Activated T-cell treated with anti-CD3 and anti-CD28 coated beads for 4 hours (primary cell): Measurements from ENCODE around the gene HPSE2.
"Not testable (repeated sequence)": the region's sequence is repeated elsewhere in the genome, so short reads cannot be mapped to it uniquely, and the experiment has no call there.

Experiments
- DNase-seq: peaks from one replicate; pipeline ENCODE4 v3.0.0-alpha.2; 2020

The HPSE2 gene

DNA sequence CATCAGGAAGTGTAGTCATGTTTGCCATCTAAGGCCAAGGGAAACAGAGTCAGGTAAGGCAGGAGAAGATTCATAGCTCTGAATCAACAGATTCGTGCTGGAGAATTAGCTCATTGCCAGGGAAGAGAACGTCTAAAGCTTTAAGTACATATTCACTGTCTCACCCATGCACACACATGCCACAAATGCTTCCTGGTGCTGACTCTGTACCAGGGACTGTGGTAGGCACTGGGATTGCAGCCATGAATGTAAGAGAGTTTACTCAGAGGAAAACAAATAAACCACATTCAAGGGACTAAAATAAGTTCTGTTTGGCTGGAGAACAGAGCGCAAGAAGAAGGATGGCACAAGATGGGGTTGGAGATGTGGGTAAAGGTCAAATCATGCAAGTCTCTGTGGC, 699.1 kb downstream of the HPSE2 start:
- no peak for DNase-seq

GRCh38 chr10:98533746-98534445, 701.8 kb downstream of the HPSE2 start:
- DNase-seq = no peak

DNA sequence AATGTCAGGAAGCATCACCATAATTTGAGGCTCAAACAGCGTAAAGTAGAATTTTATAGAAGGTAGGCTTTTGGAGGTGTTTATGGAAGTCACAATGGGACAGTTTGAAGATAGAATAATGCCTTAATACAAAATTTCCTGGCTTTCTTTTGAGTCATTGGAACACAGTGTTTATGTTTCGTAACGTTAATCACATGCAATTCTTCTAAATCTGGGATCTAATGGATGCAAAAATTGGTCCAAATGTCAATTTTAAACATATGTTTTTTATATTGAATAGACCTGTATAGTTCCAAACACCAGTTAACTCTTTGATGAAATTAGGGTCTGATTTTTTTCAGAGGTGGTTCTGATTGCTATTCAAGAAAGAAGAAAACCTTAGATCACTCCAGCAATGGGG, 702.4 kb downstream of the HPSE2 start:
- no peak for DNase-seq

GRCh38 chr10:98528805-98529183, 706.9 kb downstream of the HPSE2 start:
- DNase-seq = no peak

- DNase-seq = no peak
These were observed 707.4 kb downstream of the HPSE2 start for GRCh38 chr10:98528166-98528804.

DNA sequence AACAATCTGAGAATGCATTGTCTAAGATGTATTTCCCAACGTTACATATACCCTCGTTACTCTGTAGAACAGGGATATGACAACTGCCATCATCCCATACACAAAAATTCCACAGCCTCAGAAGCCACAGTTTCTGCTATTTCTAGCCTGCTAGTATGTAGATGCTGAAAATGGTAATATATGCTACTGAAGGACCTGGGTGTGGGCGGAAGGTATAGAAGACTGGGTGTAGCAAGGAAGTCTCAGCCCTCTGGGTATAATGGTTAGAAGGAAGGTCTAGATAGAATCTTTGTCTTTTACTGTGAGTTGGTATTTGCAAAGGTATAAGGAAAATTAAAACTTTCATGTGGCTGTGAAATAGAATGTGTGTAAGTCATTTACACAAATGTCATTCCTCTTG, 709.7 kb downstream of the HPSE2 start:
- DNase-seq = no peak

DNA sequence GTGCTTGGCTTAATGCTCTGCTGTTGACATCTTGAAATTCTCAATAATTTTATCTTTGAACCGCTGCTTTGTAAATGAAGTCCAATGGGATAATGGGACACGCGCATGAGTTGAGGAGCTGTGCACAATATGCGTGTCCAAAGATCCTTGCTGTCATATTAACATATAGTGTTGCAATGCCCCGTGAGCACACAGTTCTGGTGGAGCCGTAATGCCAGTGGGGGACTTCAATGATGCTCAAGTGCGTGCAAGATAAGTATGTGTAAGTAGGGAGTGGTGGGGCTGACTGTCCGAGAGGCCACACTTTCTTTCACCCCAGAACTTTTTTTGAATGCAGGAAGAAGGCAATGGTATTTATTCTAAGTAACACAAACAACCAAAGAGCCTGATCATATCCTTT, 711.5 kb downstream of the HPSE2 start:
- DNase-seq = no peak

DNA sequence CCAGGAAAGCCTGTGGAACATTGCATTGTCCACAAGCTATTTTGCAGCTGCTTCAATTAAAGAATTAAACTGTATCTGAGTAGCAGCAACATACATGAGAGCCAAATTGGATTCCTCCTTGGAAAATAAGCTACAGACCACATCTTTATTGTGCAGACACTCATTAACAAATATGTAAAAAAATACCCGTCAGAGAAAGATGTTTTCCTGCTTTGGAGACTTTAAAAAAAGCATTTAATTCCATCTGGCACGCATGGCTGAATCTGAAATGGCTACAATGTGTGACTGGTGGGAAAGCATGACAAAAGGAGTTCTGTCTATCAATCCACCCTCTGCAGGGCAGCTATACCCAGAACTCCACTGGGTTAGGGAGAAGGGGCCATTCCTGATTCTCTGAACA, 715.8 kb downstream of the HPSE2 start:
- no peak for DNase-seq

DNA sequence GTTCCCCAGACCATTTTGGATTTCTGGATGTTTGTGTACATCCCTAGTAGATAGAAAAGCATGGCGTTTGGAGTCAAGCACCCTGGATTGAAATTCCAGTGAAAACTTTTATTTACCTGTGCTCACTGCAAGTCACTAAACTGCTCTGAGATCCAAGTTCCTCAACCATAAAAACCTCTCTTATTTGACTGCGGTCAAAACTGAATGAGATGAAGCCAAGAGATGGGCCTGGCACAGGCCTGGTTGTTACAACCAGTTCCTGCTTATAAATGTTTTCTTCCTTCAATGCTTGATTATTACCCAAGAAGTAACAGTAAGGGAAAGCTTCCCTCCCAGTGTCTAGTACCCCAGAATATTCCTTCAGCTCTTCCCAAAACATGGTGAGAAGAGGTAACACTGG, 718.0 kb downstream of the HPSE2 start:
- DNase-seq = no peak

DNA sequence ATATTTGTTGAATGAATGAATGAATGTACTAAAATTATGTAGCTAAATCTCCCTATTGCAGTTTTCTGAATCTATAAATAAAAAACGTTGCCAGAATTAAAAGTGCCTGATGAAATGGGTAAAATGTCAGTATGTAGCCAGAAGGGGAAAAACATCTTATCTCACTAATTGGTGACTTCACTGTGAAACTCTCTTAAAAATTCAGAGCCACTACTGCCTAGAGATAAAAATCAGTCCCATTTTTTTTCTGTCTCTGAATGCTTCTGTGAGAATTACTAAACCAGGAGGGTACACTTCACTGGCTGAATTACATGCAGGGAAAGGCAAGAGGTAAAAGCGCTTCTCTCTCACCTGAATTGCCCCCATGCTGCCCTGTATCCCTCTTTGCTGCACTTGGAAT, 719.3 kb downstream of the HPSE2 start:
- no peak for DNase-seq

DNA sequence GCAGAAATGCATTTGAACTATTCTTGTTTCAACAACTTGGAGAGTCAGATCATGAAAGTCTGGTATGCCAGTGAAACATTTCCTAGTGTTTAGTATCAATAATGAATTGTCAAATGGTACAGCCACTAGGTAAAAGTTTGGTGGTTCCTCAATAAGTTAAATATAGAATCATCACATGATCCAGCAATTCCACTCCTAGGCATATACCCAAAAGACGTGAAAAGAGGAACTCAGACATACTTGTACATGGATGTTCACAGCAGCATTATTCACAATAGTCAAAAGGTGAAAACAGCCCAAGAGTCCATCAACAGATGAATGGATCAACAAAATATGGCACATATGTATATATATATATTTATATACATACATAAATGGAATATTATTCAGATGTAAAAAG, 721.9 kb downstream of the HPSE2 start:
- no peak for DNase-seq

DNA sequence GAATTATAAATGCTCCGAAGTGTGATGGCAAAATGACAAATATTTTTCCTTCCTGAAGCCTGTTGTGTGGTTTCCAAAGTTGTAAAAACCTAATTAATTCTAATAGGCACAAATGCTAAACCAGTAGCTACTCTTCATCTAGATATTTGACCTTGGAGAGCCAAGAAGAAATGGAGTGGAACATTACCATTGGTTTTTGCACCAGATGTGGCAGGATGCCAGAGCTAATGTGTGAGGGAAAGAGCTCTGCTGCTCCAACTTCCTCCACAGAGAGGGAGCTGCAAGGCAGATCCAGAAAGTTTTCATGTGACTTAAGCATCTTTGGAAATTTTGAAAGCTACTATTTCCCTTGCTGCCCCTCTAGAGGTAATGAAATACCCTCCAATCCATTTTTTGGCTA, 723.8 kb downstream of the HPSE2 start:
- DNase-seq = no peak

DNA sequence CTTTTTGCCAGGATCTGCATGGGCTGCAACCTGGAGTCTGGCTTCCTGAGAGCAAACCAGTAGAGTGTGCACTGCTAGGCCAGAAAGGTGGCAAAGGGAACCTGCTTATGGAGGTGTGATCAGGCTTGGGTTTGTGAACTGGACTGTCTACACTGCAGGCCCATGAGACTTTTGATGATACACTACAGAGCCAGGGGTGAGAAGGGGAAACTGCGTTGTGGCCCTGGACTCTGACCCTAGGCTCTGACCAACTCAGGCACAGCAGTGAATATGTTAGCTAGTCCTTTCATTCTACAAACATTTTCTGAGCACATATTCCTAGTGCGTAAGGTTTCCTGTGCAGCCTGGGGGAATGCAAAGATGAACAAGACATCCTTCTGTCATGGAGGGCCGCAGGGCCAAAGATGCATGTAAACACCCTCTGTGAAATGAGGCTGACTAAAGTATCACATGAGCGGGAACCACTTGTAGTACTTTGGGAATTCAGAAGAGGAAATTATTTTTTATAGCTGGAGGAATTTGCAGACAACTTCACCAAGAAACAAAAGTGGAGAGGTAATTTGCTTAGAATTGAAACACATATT, 725.1 kb downstream of the HPSE2 start:
- no peak for DNase-seq

DNA sequence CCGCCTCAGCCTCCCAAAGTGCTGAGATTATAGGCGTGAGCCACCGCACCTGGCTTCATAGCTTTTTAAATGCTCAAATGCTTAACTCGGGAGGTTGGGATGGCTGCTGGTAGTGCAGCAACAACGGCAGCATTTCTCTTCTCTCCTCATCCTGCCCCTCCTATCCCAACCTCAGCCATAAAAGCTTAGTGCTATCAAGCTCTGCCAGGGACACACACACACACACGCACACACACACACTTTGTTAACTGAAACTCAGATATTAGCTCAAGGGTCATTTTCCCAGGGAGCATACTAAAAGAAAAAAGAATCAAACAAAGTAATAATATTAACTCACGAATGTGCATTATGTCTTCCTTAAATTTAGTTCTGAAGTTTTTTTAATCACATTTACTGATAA, 725.9 kb downstream of the HPSE2 start:
- DNase-seq = no peak

DNA sequence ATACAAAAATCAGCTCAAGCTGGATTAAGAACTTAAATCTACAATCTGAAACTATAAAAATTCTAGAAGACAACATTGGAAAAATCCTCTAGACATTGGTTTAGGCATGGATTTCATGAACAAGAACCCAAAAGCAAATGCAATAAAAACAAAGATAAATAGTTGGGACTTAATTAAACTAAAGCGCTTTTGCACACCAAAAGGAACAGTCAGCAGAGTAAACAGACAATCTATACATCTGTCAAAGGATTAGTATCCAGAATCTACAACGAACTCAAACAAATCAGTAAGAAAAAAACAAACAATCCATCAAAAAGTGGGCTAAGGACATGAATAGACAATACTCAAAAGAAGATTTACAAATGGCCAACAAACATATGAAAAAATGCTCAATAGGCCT, 733.1 kb downstream of the HPSE2 start:
- DNase-seq = not testable (repeated sequence)

- no peak for DNase-seq
These were observed 742.9 kb downstream of the HPSE2 start for GRCh38 chr10:98492763-98493162.

GRCh38 chr10:98489561-98490481, 745.8 kb downstream of the HPSE2 start:
- DNase-seq = no peak

DNA sequence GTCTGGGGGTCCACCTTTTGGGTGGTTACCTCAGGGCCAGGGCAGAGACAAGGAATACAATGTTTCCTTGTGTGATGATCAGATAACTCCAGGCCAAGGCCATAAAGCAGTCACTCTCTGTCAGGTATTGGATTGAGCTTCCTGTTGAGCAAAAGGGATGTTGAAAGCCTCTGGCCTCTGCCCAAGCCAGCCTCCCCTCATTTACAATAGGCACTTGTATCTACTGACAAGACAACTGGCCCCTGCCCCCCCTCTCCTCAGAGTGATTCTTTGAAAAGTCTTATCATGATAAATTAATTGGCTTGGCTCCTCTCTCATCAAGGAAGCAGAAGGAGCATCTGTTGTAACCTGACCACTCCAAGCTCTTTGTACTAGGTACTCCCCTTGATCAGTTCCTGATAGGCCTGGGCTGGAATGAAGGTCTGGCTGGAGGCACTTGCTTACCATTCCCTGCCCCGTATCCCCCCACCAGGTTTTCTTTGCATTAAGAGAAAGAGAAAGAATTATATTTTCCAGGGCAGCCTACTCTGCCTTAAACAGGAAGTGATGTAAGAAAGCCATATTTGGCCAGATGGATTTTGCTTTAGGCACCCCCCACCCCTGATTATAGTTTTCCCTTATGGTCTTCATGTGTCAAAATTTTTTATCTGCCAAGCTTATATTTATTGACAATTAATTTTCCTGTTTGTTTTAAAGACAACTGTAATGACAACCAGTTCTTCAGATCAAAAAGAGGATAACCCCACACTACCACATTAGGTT, 746.8 kb downstream of the HPSE2 start:
- DNase-seq = no peak

DNA sequence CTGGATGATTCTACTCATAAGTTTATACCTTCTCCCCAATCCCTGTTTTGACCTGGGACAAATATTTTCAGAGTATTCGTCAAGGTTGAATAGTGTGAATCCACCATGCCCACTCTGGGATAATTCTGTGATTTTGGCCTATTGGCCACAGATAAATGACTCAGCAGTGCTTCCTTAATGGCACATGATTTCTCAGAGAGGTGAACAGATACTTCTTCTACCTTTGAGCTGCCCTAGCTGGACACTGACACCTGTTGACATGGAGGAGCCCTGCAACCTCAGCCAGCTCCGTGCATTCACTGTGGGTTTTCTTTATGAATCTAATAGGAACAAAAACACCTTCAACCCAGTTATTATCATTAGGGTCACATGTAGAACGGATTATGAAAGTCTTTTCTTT, 748.0 kb downstream of the HPSE2 start:
- DNase-seq = no peak

GRCh38 chr10:98486421-98486820, 749.2 kb downstream of the HPSE2 start:
- no peak for DNase-seq

- no peak for DNase-seq
These were observed 749.7 kb downstream of the HPSE2 start for GRCh38 chr10:98485959-98486358.

GRCh38 chr10:98483658-98484057, 752.0 kb downstream of the HPSE2 start:
- no peak for DNase-seq

DNA sequence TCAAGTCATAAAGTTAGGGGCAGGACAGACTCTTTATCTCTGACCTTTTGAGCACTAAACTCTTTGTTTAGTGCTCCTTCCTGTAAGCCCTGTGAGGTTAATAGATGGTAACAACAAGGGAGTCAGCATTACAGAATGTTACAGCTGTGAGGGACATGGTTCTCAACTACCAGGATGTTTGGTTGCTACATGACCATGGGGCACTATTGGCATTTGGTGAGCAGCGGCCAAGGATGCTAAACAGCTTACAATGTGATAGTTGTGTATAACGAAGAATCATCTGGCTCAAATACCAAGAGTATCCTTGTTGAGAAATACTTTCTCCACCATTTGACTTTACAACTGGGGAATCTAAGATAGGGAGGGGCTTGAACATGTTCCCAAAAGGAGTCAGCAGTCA, 753.6 kb downstream of the HPSE2 start:
- no peak for DNase-seq
